WTC11 (cell line): Measurements from ENCODE around the gene PPM1N. TPM values are rescaled to one million over a fixed set of nuclear protein-coding genes. Genes with fewer than 3 reads are reported as not detected.
A peak's percentile ranks its signal among the peaks of the same experiment; 100 is the strongest.

Experiments used
- ATAC-seq: fragments of 200-7000 bp; cut with Tn5 transposase; 2 replicates; pipeline ENCODE4 v1.10.0; 2021; ENCODE audit warnings: mild to moderate bottlenecking, moderate library complexity
- CTCF ChIA-PET: fragments of 300-600 bp; sonication (Branson Sonifier 250); formaldehyde crosslinking; loops from one replicate; lab custom pipeline; 2021; ENCODE audit warnings: antibody characterized with exemption; lab: Charles Lee
- POLR2A ChIA-PET: fragments of 350-600 bp; sonication (Branson Sonifier 250); formaldehyde crosslinking; loops from one replicate; lab custom pipeline; 2021; ENCODE audit warnings: antibody characterized with exemption; lab: Charles Lee
- DNase-seq: peaks from one replicate; pipeline ENCODE4 v3.0.0; 2021; ENCODE audit warnings: low spot score
- H3K27ac Mint-ChIP-seq: 2 replicates; pipeline ENCODE4 v1.8.0; 2021; ENCODE audit warnings: mixed read lengths
- H3K27me3 Mint-ChIP-seq: 2 replicates; pipeline ENCODE4 v1.8.0; 2021; ENCODE audit warnings: low read depth, mild to moderate bottlenecking, moderate library complexity, mixed read lengths
- H3K36me3 Mint-ChIP-seq: 2 replicates; pipeline ENCODE4 v1.8.0; 2021; ENCODE audit warnings: mixed read lengths
- H3K4me1 Mint-ChIP-seq: 2 replicates; pipeline ENCODE4 v1.8.0; 2022; ENCODE audit warnings: mixed read lengths
- H3K4me3 Mint-ChIP-seq: 2 replicates; pipeline ENCODE4 v1.8.0; 2021; ENCODE audit warnings: mild to moderate bottlenecking, moderate library complexity, mixed read lengths
- H3K9me3 Mint-ChIP-seq: 2 replicates; pipeline ENCODE4 v1.8.0; 2021; ENCODE audit warnings: mixed read lengths
- CREM ChIP-seq: sonication (generic); formaldehyde crosslinking; IDR thresholded peaks from 2 replicates; pipeline ENCODE4 v1.8.1; 2022; ENCODE audit warnings: mild to moderate bottlenecking, missing genetic modification reagents, moderate library complexity
- FOXJ3 ChIP-seq: sonication (generic); formaldehyde crosslinking; IDR thresholded peaks from 2 replicates; pipeline ENCODE4 v1.9.0; 2021; ENCODE audit warnings: missing genetic modification reagents, mild to moderate bottlenecking, borderline replicate concordance
- JUN ChIP-seq: sonication (generic); formaldehyde crosslinking; IDR thresholded peaks from 2 replicates; pipeline ENCODE4 v1.8.0; 2023; ENCODE audit warnings: mild to moderate bottlenecking, missing genetic modification reagents
- PRRX2 ChIP-seq: fragments of 250-450 bp; sonication (Bioruptor Pico); IDR thresholded peaks from 2 replicates; pipeline ENCODE4 v1.8.0; 2021; ENCODE audit warnings: mild to moderate bottlenecking
- SOX15 ChIP-seq: fragments of 250-450 bp; sonication (Bioruptor Pico); IDR thresholded peaks from 2 replicates; pipeline ENCODE4 v1.9.0; 2021; ENCODE audit warnings: mild to moderate bottlenecking
- TEAD1 ChIP-seq: sonication (generic); formaldehyde crosslinking; IDR thresholded peaks from 2 replicates; pipeline ENCODE4 v1.8.0; 2022; ENCODE audit warnings: mild to moderate bottlenecking, missing genetic modification reagents
- total RNA-seq: library from RNA; stranded (reverse); gene quantifications from 3 replicates; pipeline ENCODE4 v1.2.3, GENCODE V29; 2021
- TF ChIP-seq, protein P1 (sequence below): fragments of 250-450 bp; sonication (Bioruptor Pico); IDR thresholded peaks from 2 replicates; pipeline ENCODE4 v1.9.0; 2021; ENCODE audit warnings: mild to moderate bottlenecking, borderline replicate concordance
- TF ChIP-seq, protein P2 (sequence below): sonication (generic); formaldehyde crosslinking; IDR thresholded peaks from 2 replicates; pipeline ENCODE4 v1.8.0; 2022; ENCODE audit warnings: mild to moderate bottlenecking, missing genetic modification reagents
- TF ChIP-seq, protein P3 (sequence below): sonication (generic); formaldehyde crosslinking; IDR thresholded peaks from 2 replicates; pipeline ENCODE4 v1.8.0; 2022; ENCODE audit warnings: missing genetic modification reagents
- TF ChIP-seq, protein P4 (sequence below): sonication (generic); formaldehyde crosslinking; IDR thresholded peaks from 2 replicates; pipeline ENCODE4 v1.8.1; 2022; ENCODE audit warnings: mild to moderate bottlenecking, moderate library complexity, missing genetic modification reagents
- TF ChIP-seq, protein P5 (sequence below): sonication (generic); formaldehyde crosslinking; IDR thresholded peaks from 2 replicates; pipeline ENCODE4 v1.8.0; 2022; ENCODE audit warnings: mild to moderate bottlenecking, missing genetic modification reagents
- TF ChIP-seq, protein P6 (sequence below): sonication (generic); formaldehyde crosslinking; IDR thresholded peaks from 2 replicates; pipeline ENCODE4 v1.8.0; 2022; ENCODE audit warnings: mild to moderate bottlenecking, missing genetic modification reagents
- TF ChIP-seq, protein P7 (sequence below): sonication (generic); formaldehyde crosslinking; IDR thresholded peaks from 2 replicates; pipeline ENCODE4 v1.8.0; 2023; ENCODE audit warnings: mild to moderate bottlenecking, missing genetic modification reagents
- TF ChIP-seq, protein P8 (sequence below): fragments of 250-450 bp; sonication (Bioruptor Pico); IDR thresholded peaks from 2 replicates; pipeline ENCODE4 v1.9.0; 2021; ENCODE audit warnings: mild to moderate bottlenecking

Gene PPM1N
- total RNA-seq, 1 experiment from 2014 or later, result 10.3 TPM

DNA sequence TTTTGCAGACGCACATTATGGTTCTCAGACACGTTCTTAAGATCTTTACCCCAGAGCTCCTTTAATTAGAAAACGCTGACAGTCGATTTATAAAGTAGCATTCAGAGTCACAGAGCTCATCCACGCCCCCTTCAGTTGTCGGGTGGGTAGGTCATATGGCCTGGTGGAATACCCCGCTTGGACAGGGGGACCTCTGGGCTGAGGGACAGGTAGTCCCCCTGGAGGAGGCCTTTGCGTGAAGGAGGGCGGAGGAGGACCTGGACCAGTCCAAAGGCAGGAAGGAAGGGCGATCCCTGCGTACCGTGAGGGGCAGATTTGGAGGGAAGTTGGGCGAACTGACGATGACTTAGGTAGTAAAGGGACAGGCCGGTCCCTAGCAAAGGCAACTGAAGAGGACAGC lies 29.5 kb downstream of the PPM1N start:
- CTCF ChIA-PET, result interaction anchor here (0.7 to 8.8 kb wide), 13 partner anchors 10 to 116 kb away, joined by 3 to 92 read pairs (median 5); partner anchors contain the start of gene PPM1N
- DNase-seq (peak; percentile 46), ATAC-seq (no peak)
- no peak for TF ChIP-seq SOX15 (CRISPR knock-in tag)
- TF ChIP-seq, protein P1, sequence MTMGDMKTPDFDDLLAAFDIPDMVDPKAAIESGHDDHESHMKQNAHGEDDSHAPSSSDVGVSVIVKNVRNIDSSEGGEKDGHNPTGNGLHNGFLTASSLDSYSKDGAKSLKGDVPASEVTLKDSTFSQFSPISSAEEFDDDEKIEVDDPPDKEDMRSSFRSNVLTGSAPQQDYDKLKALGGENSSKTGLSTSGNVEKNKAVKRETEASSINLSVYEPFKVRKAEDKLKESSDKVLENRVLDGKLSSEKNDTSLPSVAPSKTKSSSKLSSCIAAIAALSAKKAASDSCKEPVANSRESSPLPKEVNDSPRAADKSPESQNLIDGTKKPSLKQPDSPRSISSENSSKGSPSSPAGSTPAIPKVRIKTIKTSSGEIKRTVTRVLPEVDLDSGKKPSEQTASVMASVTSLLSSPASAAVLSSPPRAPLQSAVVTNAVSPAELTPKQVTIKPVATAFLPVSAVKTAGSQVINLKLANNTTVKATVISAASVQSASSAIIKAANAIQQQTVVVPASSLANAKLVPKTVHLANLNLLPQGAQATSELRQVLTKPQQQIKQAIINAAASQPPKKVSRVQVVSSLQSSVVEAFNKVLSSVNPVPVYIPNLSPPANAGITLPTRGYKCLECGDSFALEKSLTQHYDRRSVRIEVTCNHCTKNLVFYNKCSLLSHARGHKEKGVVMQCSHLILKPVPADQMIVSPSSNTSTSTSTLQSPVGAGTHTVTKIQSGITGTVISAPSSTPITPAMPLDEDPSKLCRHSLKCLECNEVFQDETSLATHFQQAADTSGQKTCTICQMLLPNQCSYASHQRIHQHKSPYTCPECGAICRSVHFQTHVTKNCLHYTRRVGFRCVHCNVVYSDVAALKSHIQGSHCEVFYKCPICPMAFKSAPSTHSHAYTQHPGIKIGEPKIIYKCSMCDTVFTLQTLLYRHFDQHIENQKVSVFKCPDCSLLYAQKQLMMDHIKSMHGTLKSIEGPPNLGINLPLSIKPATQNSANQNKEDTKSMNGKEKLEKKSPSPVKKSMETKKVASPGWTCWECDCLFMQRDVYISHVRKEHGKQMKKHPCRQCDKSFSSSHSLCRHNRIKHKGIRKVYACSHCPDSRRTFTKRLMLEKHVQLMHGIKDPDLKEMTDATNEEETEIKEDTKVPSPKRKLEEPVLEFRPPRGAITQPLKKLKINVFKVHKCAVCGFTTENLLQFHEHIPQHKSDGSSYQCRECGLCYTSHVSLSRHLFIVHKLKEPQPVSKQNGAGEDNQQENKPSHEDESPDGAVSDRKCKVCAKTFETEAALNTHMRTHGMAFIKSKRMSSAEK (CRISPR knock-in tag), result no peak
- TF ChIP-seq, protein P2, sequence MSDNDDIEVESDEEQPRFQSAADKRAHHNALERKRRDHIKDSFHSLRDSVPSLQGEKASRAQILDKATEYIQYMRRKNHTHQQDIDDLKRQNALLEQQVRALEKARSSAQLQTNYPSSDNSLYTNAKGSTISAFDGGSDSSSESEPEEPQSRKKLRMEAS, result 0 out of 2 replicates have a peak, but pooled peaks have one; percentile 30
- TF ChIP-seq FOXJ3, result no peak
- TF ChIP-seq, protein P3, sequence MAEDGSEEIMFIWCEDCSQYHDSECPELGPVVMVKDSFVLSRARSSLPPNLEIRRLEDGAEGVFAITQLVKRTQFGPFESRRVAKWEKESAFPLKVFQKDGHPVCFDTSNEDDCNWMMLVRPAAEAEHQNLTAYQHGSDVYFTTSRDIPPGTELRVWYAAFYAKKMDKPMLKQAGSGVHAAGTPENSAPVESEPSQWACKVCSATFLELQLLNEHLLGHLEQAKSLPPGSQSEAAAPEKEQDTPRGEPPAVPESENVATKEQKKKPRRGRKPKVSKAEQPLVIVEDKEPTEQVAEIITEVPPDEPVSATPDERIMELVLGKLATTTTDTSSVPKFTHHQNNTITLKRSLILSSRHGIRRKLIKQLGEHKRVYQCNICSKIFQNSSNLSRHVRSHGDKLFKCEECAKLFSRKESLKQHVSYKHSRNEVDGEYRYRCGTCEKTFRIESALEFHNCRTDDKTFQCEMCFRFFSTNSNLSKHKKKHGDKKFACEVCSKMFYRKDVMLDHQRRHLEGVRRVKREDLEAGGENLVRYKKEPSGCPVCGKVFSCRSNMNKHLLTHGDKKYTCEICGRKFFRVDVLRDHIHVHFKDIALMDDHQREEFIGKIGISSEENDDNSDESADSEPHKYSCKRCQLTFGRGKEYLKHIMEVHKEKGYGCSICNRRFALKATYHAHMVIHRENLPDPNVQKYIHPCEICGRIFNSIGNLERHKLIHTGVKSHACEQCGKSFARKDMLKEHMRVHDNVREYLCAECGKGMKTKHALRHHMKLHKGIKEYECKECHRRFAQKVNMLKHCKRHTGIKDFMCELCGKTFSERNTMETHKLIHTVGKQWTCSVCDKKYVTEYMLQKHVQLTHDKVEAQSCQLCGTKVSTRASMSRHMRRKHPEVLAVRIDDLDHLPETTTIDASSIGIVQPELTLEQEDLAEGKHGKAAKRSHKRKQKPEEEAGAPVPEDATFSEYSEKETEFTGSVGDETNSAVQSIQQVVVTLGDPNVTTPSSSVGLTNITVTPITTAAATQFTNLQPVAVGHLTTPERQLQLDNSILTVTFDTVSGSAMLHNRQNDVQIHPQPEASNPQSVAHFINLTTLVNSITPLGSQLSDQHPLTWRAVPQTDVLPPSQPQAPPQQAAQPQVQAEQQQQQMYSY (CRISPR knock-in tag), result no peak
- TF ChIP-seq, protein P4, sequence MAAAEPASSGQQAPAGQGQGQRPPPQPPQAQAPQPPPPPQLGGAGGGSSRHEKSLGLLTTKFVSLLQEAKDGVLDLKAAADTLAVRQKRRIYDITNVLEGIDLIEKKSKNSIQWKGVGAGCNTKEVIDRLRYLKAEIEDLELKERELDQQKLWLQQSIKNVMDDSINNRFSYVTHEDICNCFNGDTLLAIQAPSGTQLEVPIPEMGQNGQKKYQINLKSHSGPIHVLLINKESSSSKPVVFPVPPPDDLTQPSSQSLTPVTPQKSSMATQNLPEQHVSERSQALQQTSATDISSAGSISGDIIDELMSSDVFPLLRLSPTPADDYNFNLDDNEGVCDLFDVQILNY (CRISPR knock-in tag), result no peak
- TF ChIP-seq, protein P5, sequence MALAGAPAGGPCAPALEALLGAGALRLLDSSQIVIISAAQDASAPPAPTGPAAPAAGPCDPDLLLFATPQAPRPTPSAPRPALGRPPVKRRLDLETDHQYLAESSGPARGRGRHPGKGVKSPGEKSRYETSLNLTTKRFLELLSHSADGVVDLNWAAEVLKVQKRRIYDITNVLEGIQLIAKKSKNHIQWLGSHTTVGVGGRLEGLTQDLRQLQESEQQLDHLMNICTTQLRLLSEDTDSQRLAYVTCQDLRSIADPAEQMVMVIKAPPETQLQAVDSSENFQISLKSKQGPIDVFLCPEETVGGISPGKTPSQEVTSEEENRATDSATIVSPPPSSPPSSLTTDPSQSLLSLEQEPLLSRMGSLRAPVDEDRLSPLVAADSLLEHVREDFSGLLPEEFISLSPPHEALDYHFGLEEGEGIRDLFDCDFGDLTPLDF (CRISPR knock-in tag), result no peak
- TF ChIP-seq PRRX2, result no peak
- TF ChIP-seq, protein P6, sequence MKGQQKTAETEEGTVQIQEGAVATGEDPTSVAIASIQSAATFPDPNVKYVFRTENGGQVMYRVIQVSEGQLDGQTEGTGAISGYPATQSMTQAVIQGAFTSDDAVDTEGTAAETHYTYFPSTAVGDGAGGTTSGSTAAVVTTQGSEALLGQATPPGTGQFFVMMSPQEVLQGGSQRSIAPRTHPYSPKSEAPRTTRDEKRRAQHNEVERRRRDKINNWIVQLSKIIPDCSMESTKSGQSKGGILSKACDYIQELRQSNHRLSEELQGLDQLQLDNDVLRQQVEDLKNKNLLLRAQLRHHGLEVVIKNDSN (CRISPR knock-in tag), result 0 out of 2 replicates have a peak, but pooled peaks have one; percentile 35
- POLR2A ChIA-PET, result interaction anchor here (0.6 kb wide), 1 partner anchor 31 kb away, joined by 3 read pairs; no protein-coding TSS in a partner anchor
- Mint-ChIP-seq H3K9me3 (peaks cover 15% of the 10 kb centered on the region), H3K4me1 (peaks cover 19% of the 10 kb centered on the region), H3K27ac (peak overlapping the region; percentile 84), H3K27me3 (peaks cover 35% of the 10 kb centered on the region), H3K4me3 (peak overlapping the region; percentile 84), H3K36me3 (peaks cover 32% of the 10 kb centered on the region)

DNA sequence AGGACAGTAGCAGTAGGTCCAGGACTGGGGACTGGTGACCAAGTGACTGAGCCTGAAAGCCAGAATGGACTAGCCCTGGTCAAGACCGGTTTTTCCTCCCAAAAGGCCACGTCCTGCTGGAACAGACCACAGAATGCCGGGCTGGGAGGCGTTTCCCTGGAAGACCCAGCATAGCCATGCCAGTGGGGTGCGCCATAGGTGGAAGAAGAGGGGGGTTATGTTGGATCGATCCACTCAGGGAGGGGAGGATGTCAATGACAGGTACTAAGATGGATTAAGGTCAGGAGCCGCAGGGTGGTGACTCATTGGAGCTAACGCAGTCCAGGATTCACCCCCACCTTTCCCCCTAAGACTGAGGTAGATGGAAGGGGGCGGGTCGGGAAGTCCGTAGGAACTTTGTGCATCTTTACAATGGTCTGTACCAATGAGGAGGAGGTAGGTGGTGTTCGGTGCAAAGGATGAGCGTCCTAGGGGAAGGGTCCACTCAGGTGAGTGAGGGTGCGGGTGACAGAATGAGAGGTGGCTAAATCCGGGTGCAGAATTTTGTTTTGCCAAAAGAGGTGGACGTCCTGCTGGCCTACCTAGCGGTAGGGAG lies 30.0 kb downstream of the PPM1N start:
- peak overlapping the region; percentile 84 for H3K27ac Mint-ChIP-seq
- POLR2A ChIA-PET, result interaction anchor here (1.0 to 1.4 kb wide), 5 partner anchors 25 to 149 kb away, joined by 3 to 5 read pairs (median 4); no protein-coding TSS in a partner anchor
- TF ChIP-seq TEAD1 (CRISPR knock-in tag) (0 out of 2 replicates have a peak, but pooled peaks have one; percentile 14), CREM (CRISPR knock-in tag) (0 out of 2 replicates have a peak, but pooled peaks have one; percentile 43), JUN (CRISPR knock-in tag) (no peak), SOX15 (CRISPR knock-in tag) (no peak)
- TF ChIP-seq, protein P7, sequence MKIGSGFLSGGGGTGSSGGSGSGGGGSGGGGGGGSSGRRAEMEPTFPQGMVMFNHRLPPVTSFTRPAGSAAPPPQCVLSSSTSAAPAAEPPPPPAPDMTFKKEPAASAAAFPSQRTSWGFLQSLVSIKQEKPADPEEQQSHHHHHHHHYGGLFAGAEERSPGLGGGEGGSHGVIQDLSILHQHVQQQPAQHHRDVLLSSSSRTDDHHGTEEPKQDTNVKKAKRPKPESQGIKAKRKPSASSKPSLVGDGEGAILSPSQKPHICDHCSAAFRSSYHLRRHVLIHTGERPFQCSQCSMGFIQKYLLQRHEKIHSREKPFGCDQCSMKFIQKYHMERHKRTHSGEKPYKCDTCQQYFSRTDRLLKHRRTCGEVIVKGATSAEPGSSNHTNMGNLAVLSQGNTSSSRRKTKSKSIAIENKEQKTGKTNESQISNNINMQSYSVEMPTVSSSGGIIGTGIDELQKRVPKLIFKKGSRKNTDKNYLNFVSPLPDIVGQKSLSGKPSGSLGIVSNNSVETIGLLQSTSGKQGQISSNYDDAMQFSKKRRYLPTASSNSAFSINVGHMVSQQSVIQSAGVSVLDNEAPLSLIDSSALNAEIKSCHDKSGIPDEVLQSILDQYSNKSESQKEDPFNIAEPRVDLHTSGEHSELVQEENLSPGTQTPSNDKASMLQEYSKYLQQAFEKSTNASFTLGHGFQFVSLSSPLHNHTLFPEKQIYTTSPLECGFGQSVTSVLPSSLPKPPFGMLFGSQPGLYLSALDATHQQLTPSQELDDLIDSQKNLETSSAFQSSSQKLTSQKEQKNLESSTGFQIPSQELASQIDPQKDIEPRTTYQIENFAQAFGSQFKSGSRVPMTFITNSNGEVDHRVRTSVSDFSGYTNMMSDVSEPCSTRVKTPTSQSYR (CRISPR knock-in tag), result no peak
- TF ChIP-seq, protein P8, sequence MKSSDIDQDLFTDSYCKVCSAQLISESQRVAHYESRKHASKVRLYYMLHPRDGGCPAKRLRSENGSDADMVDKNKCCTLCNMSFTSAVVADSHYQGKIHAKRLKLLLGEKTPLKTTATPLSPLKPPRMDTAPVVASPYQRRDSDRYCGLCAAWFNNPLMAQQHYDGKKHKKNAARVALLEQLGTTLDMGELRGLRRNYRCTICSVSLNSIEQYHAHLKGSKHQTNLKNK (CRISPR knock-in tag), result peak; percentile 70
- TF ChIP-seq, protein P5 (CRISPR knock-in tag), result no peak

More for the DNA sequence above, 30.0 kb downstream of the PPM1N start:
- Mint-ChIP-seq H3K4me3 (peak overlapping the region; percentile 84), H3K4me1 (peaks cover 19% of the 10 kb centered on the region), H3K27me3 (peaks cover 35% of the 10 kb centered on the region), H3K9me3 (peaks cover 15% of the 10 kb centered on the region), H3K36me3 (peaks cover 32% of the 10 kb centered on the region)
- ATAC-seq, result peak; percentile 24
- CTCF ChIA-PET, result interaction anchor here (0.7 to 8.8 kb wide), 25 partner anchors 10 to 164 kb away, joined by 3 to 92 read pairs (median 5); partner anchors contain the start of genes PPM1N and QPCTL
- DNase-seq, result peak; percentile 71
